Karpas-422 (cell line): ENCODE data around the gene SRGAP1. TPM values are rescaled to one million over a fixed set of nuclear protein-coding genes. Genes with fewer than 3 reads are reported as not detected.

Experiments used
- DNase-seq: peaks from one replicate; pipeline ENCODE4 v3.0.0-alpha.2; 2015
- H2AFZ ChIP-seq: fragments of 200-600 bp; sonication (generic); 2 replicates; pipeline ENCODE4 v1.6.1; 2014; ENCODE audit warnings: antibody characterized with exemption, low read length, mixed read lengths
- H3K27ac ChIP-seq: fragments of 200-600 bp; sonication (generic); 2 replicates; pipeline ENCODE4 v1.5.1; 2014; ENCODE audit warnings: mild to moderate bottlenecking, low read length, moderate library complexity
- H3K27me3 ChIP-seq: fragments of 200-600 bp; sonication (generic); 2 replicates; pipeline ENCODE4 v1.6.1; 2014; ENCODE audit warnings: low read length, mixed read lengths
- H3K36me3 ChIP-seq: fragments of 200-600 bp; sonication (generic); 2 replicates; pipeline ENCODE4 v1.6.1; 2014; ENCODE audit warnings: low read length, mixed read lengths; ENCODE audit not compliant: insufficient read depth
- H3K4me1 ChIP-seq: fragments of 200-600 bp; sonication (generic); 2 replicates; pipeline ENCODE4 v1.6.1; 2014; ENCODE audit warnings: mild to moderate bottlenecking, low read length, mixed read lengths
- H3K4me2 ChIP-seq: fragments of 200-600 bp; sonication (generic); 2 replicates; pipeline ENCODE4 v1.6.1; 2014; ENCODE audit warnings: low read length, low read depth, mild to moderate bottlenecking; ENCODE audit not compliant: poor library complexity, severe bottlenecking
- H3K4me3 ChIP-seq: fragments of 200-600 bp; sonication (generic); 2 replicates; pipeline ENCODE4 v1.5.1; 2014; ENCODE audit warnings: mild to moderate bottlenecking, antibody characterized with exemption, low read length, mixed read lengths
- H3K79me2 ChIP-seq: fragments of 200-600 bp; sonication (generic); 2 replicates; pipeline ENCODE4 v1.6.1; 2014; ENCODE audit warnings: mild to moderate bottlenecking, low read length, mixed read lengths
- H3K9ac ChIP-seq: fragments of 200-600 bp; sonication (generic); 2 replicates; pipeline ENCODE4 v1.6.0; 2014; ENCODE audit warnings: low read length
- H3K9me2 ChIP-seq: fragments of 200-600 bp; sonication (generic), shearing (Covaris generic); replicated peaks from 2 replicates; pipeline ENCODE4 v1.6.0; 2014; ENCODE audit warnings: mild to moderate bottlenecking, low read length, moderate library complexity; ENCODE audit not compliant: insufficient read depth
- H3K9me3 ChIP-seq: fragments of 300-700, 200-600 bp; sonication (generic); 2 replicates; pipeline ENCODE4 v1.6.1; 2014; ENCODE audit warnings: low read length, mixed read lengths
- H4K20me1 ChIP-seq: fragments of 200-600 bp; sonication (generic); 2 replicates; pipeline ENCODE4 v1.6.1; 2014; ENCODE audit warnings: mild to moderate bottlenecking, antibody characterized with exemption, low read length, low read depth; ENCODE audit not compliant: insufficient read depth
- total RNA-seq: library from RNA; depleted of rRNA; stranded (reverse); fragments of >200 nt; shearing (Covaris generic); gene quantifications from 2 replicates; pipeline ENCODE4 v1.2.3, GENCODE V29; 2014; ENCODE audit warnings: low replicate concordance

Gene SRGAP1
- total RNA-seq, 1 experiment from 2014 or later, result not detected

DNA sequence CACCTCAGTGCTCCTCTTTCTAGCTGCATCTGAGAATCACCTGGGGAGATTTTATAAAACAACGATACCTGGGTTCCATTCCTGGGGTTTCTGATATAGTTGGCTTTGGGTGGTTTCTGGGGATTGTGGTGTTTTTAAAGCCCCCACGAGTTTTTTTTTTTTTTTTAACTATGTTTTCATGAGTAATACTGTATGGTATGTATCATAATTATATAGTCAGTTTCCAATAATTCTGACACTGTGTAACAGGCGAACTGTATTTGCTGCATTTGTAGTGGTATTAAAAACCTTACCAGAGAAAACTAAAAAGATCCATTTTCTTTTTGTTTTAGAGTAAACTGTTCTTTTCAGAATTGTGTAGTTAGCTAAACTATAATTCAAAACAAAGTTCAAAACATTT is 84.9 kb downstream of the SRGAP1 start:
- Histone ChIP-seq H3K4me2 (no peak overlapping the region), H3K4me3 (no peak overlapping the region), H3K9ac (no peak overlapping the region), H3K79me2 (no peaks in the 10 kb centered on the region), H3K36me3 (no peaks in the 10 kb centered on the region), H3K4me1 (no peaks in the 10 kb centered on the region; the same call in 1 of the 2 replicates), H3K9me3 (no peaks in the 10 kb centered on the region), H4K20me1 (no peaks in the 10 kb centered on the region), H3K27ac (no peak overlapping the region), H2AFZ (no peak overlapping the region), H3K9me2 (no peaks in the 10 kb centered on the region), H3K27me3 (no peaks in the 10 kb centered on the region)
- DNase-seq, result no peak

DNA sequence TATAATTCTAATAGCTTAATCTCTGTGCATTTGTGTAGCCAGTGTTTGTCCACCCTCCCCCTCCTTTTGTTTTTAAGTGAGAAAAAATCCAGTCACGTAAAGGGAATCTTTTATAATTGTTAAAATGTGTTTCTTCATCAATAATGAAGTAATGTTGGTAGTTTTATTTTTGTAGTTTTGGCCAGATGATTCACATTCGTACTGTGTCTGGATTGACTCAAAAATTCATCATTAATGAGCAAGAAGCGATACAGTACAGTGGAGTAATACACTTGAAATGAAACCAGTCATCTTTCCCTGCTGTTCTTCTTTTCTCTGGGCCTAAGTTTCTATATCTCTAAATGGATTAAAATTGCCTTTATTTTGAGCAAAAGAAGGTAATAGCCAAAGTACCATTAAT is 86.5 kb downstream of the SRGAP1 start:
- Histone ChIP-seq H3K9me3 (no peaks in the 10 kb centered on the region), H3K27ac (no peak overlapping the region), H4K20me1 (no peaks in the 10 kb centered on the region), H3K4me1 (no peaks in the 10 kb centered on the region), H3K79me2 (no peaks in the 10 kb centered on the region), H3K4me2 (no peak overlapping the region), H3K9me2 (no peaks in the 10 kb centered on the region), H2AFZ (no peak overlapping the region), H3K4me3 (no peak overlapping the region), H3K27me3 (no peaks in the 10 kb centered on the region), H3K9ac (no peak overlapping the region), H3K36me3 (no peaks in the 10 kb centered on the region)
- no peak for DNase-seq

DNA sequence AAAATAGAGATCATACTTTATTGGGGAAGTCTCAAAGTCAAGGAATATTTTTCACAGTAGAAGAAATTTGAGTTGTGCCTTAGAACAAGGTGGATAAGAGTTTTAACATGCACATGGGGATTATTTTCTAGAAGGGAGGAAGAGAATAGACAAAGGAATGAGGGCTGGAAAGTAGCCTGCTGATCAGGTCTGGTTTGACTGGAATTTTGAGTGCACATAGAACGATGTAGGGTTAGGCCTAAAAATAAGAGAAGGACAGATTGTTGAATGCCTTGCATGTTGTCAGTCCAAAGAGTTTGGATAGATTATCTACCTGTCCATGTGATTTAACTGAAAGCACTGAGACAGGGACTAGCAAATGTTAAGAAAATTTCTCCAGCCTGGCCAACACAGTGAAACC is 87.2 kb downstream of the SRGAP1 start:
- DNase-seq, result no peak
- Histone ChIP-seq H2AFZ (no peak overlapping the region), H3K9ac (no peak overlapping the region), H3K4me1 (no peaks in the 10 kb centered on the region), H3K4me2 (no peak overlapping the region), H4K20me1 (no peaks in the 10 kb centered on the region), H3K9me3 (no peaks in the 10 kb centered on the region), H3K9me2 (no peaks in the 10 kb centered on the region), H3K4me3 (no peak overlapping the region), H3K79me2 (no peaks in the 10 kb centered on the region), H3K36me3 (no peaks in the 10 kb centered on the region), H3K27ac (no peak overlapping the region), H3K27me3 (no peaks in the 10 kb centered on the region)

DNA sequence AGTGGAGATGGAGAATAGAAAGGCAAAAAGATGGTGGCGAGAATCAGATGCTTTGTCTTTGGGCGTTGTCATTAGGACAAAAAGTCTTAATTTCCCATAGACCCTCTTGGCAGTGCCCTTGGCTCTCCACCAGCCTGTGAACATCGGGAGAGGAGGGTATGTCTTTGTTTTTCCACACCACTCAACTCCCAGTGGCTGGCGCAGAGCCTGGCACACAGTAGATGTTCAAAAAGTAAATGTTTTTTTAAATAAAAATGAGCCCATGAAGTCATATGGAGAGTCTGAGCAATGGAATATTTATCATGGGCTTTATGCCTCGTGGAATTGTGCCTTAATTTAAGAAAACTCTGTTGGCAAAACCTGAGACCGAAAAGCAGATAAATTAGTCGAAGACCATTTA is 90.4 kb downstream of the SRGAP1 start:
- Histone ChIP-seq H3K4me1 (no peaks in the 10 kb centered on the region), H3K9me3 (no peaks in the 10 kb centered on the region), H3K9ac (no peak overlapping the region), H4K20me1 (no peaks in the 10 kb centered on the region), H3K27me3 (no peaks in the 10 kb centered on the region), H3K79me2 (no peaks in the 10 kb centered on the region), H2AFZ (no peak overlapping the region), H3K36me3 (no peaks in the 10 kb centered on the region), H3K4me3 (no peak overlapping the region), H3K4me2 (no peak overlapping the region), H3K9me2 (no peaks in the 10 kb centered on the region), H3K27ac (no peak overlapping the region)
- no peak for DNase-seq

DNA sequence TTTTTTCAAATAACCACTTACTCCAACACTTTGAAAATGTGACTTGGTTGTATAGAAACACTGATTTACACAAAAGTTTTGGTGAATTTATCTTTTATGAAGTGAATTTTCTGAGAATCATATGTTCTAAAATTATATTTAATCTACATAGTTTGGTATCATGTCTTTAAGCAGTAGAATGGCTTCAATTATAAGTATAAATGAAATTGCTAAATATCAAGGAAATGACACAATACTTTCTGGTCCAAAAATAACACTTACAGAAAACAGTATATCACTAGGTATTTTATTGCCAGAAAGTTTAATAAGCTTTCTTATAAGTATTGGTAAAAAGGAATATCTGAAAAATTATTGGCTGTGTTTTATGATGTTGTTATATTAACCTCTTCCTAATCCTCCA is 90.9 kb downstream of the SRGAP1 start:
- DNase-seq, result no peak
- Histone ChIP-seq H2AFZ (no peak overlapping the region), H3K27ac (no peak overlapping the region), H4K20me1 (no peaks in the 10 kb centered on the region), H3K9ac (no peak overlapping the region), H3K4me2 (no peak overlapping the region), H3K36me3 (no peaks in the 10 kb centered on the region), H3K9me2 (no peaks in the 10 kb centered on the region), H3K79me2 (no peaks in the 10 kb centered on the region), H3K4me1 (no peaks in the 10 kb centered on the region), H3K27me3 (no peaks in the 10 kb centered on the region), H3K4me3 (no peak overlapping the region), H3K9me3 (no peaks in the 10 kb centered on the region)

DNA sequence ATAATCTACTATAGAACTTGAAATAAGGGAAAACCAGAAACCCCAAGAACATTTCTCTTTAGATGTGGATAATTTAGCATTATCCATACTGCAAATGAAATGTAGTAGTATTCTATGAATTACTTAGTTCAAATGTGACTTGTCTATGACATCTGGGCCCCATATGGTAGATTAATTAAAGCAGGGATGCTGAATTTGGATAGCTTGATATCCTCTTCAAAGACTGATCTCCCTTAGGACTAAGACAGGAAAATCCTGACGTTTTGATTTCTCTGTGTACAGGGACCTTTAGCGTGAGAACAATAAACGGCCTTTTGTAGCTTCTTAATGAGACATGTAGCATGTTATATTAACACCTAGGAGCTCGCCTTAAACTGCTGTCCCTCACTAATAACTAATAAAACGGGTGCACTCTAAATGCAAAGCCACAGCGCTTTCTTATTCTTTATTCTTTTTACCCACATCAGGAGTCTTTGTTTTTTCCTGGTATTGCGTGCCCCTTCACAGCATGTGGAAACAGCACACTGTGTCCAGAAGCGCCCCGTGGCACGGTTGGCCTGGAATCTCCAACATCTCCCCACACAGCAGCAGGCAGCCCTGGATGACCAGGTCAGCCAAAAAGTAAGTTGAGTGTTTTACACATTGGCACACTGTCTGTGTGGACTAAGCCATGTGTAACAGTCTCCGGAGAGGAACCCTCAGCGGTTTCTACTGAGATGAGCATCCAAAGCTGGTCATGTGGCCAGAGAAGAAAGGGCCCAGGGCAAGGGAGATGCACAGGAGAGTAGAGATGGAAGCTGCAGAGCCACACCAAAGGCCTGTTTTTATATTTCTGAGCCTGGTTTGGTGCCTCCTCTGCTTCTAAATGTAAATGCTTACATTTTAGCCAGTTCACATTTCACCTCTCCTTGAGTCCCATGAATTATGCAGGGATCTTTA is 93.1 kb downstream of the SRGAP1 start:
- no peaks in the 10 kb centered on the region for H3K36me3 ChIP-seq
- no peak overlapping the region for H3K9ac ChIP-seq
- DNase-seq, result no peak
- no peaks in the 10 kb centered on the region for H3K9me3 ChIP-seq
- no peaks in the 10 kb centered on the region for H4K20me1 ChIP-seq
- H3K4me2 ChIP-seq, result no peak overlapping the region
- H3K27ac ChIP-seq, result no peak overlapping the region
- no peaks in the 10 kb centered on the region for H3K79me2 ChIP-seq
- no peaks in the 10 kb centered on the region for H3K9me2 ChIP-seq
- no peak overlapping the region for H3K4me3 ChIP-seq
- H3K4me1 ChIP-seq, result no peaks in the 10 kb centered on the region
- no peak overlapping the region for H2AFZ ChIP-seq
- H3K27me3 ChIP-seq, result no peaks in the 10 kb centered on the region

DNA sequence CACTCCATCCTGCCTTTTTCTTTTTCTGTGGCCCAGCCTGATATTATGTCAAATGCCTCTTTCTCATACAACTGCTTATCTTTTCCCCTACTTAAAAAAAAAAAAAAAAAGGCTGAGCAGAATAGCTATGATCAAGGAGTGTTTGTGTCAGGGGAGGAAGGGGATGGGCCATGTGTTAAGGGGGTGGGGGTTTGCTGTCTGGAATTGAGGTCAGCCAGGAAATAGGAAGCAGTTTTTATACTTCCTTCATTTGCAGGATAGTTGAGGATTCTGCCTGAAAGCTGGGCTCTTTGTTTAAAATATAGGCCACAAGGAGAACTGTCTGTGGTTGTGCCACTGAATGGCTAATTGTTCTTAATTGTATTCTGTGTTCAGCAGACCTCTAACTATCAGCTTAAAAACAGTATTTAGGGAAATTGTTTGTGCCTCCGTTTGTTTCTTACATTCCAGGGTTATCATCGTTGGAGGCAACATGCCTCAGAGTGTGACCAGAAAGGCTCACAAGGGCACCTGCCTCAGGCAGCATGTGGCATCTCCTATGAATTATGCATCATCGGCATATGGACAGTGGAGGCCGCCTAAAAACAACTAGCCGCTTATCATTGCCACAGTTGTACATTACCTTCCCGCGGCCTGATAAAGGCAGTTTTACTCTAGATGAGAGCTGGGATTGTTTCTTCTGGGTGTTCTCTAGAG is 96.0 kb downstream of the SRGAP1 start:
- DNase-seq, result no peak
- Histone ChIP-seq H3K27me3 (no peaks in the 10 kb centered on the region), H3K9me3 (no peaks in the 10 kb centered on the region), H3K4me2 (no peak overlapping the region), H3K36me3 (no peaks in the 10 kb centered on the region), H4K20me1 (no peaks in the 10 kb centered on the region), H3K4me1 (no peaks in the 10 kb centered on the region), H3K4me3 (no peak overlapping the region), H3K27ac (no peak overlapping the region), H2AFZ (no peak overlapping the region), H3K79me2 (no peaks in the 10 kb centered on the region), H3K9ac (no peak overlapping the region), H3K9me2 (no peaks in the 10 kb centered on the region)

DNA sequence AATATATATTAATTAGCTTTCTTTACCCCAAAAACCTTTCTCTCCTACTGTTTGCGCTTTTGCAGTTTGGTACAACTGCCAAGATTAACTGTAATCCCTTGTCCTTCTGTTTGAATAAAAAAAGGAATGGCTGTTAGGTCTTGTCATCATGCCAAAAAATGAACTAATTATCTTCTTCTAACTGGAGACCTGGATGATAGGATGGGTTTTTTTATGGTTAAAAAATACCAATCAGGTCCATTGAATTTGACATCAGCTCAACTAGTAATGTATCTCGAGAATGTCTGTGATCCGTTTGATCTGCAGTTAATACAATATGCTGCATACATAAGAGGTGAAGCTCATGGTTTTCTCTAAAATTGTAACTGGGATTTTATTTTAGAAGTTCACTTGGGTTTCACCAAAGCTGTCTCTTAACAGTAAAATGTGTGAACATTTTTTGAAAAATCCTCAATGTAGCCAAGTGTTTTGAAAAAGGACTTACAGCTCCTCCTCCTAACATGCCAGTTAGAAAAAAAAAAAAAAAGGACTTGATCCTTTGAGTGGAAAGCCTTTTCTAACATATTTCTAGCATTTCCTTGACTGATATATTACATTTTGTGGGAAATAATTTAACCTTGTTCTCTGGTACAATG is 96.8 kb downstream of the SRGAP1 start:
- no peaks in the 10 kb centered on the region for H4K20me1 ChIP-seq
- H3K4me3 ChIP-seq, result no peak overlapping the region
- no peak overlapping the region for H3K4me2 ChIP-seq
- no peak for DNase-seq
- no peaks in the 10 kb centered on the region for H3K9me2 ChIP-seq
- no peaks in the 10 kb centered on the region for H3K4me1 ChIP-seq
- no peak overlapping the region for H3K27ac ChIP-seq
- H3K79me2 ChIP-seq, result no peaks in the 10 kb centered on the region
- H2AFZ ChIP-seq, result no peak overlapping the region
- H3K9ac ChIP-seq, result no peak overlapping the region
- no peaks in the 10 kb centered on the region for H3K36me3 ChIP-seq
- no peaks in the 10 kb centered on the region for H3K27me3 ChIP-seq
- H3K9me3 ChIP-seq, result no peaks in the 10 kb centered on the region
